H9 (cell line): ENCODE data around the gene SPEN. TPM values are rescaled to one million over a fixed set of nuclear protein-coding genes. Genes with fewer than 3 reads are reported as not detected.

Source experiments
- DNase-seq: peaks from one replicate; pipeline ENCODE4 v3.0.0-alpha.2; 2017
- H2AFZ ChIP-seq: one replicate; pipeline ENCODE4 v1.6.1; 2013; ENCODE audit warnings: mild to moderate bottlenecking, low read length, control low read depth, moderate library complexity
- H2AK5ac ChIP-seq: 2 replicates; pipeline ENCODE4 v1.6.1; 2013; ENCODE audit warnings: low read length, control low read depth, mixed read lengths; ENCODE audit not compliant: insufficient read length
- H2BK120ac ChIP-seq: one replicate; pipeline ENCODE4 v1.6.1; 2013; ENCODE audit warnings: low read depth, mild to moderate bottlenecking, low read length, control low read depth, inconsistent platforms; ENCODE audit not compliant: poor library complexity, severe bottlenecking
- H2BK12ac ChIP-seq: 2 replicates; pipeline ENCODE4 v1.6.1; 2013; ENCODE audit warnings: low read length, control low read depth, mixed read lengths, low read depth; ENCODE audit not compliant: insufficient read length
- H2BK15ac ChIP-seq: 2 replicates; pipeline ENCODE4 v1.6.1; 2013; ENCODE audit warnings: low read depth, low read length, control low read depth
- H2BK20ac ChIP-seq: one replicate; pipeline ENCODE4 v1.6.1; 2013; ENCODE audit warnings: low read depth, mild to moderate bottlenecking, low read length, control low read depth, inconsistent platforms; ENCODE audit not compliant: poor library complexity, severe bottlenecking
- H2BK5ac ChIP-seq: 2 replicates; pipeline ENCODE4 v1.6.1; 2013; ENCODE audit warnings: low read length, control low read depth, mixed read lengths; ENCODE audit not compliant: insufficient read length
- H3K14ac ChIP-seq: 2 replicates; pipeline ENCODE4 v1.6.1; 2013; ENCODE audit warnings: low read length, control low read depth; ENCODE audit not compliant: insufficient read depth
- H3K18ac ChIP-seq: 2 replicates; pipeline ENCODE4 v1.6.1; 2013; ENCODE audit warnings: low read depth, mild to moderate bottlenecking, mixed read lengths, low read length, control low read depth; ENCODE audit not compliant: insufficient read length
- H3K23ac ChIP-seq: 2 replicates; pipeline ENCODE4 v1.6.1; 2013; ENCODE audit warnings: low read length, control low read depth, mixed read lengths, low read depth; ENCODE audit not compliant: insufficient read length
- H3K23me2 ChIP-seq: 2 replicates; pipeline ENCODE4 v1.6.1; 2013; ENCODE audit warnings: low read depth, mild to moderate bottlenecking, mixed read lengths, low read length, control low read depth; ENCODE audit not compliant: insufficient read length, poor library complexity, severe bottlenecking
- H3K27ac ChIP-seq: 2 replicates; pipeline ENCODE4 v1.5.1; 2013; ENCODE audit warnings: low read length, control low read depth, mixed read lengths, low read depth; ENCODE audit not compliant: insufficient read length
- H3K27me3 ChIP-seq: 2 replicates; pipeline ENCODE4 v1.6.1; 2013; ENCODE audit warnings: low read length, control low read depth, inconsistent platforms; ENCODE audit not compliant: insufficient read depth
- H3K4ac ChIP-seq: 2 replicates; pipeline ENCODE4 v1.6.1; 2013; ENCODE audit warnings: low read depth, mild to moderate bottlenecking, control low read depth, inconsistent platforms, low read length, moderate library complexity
- H3K4me1 ChIP-seq: 2 replicates; pipeline ENCODE4 v1.6.1; 2013; ENCODE audit warnings: low read length, control low read depth, inconsistent platforms; ENCODE audit not compliant: insufficient read depth
- H3K4me2 ChIP-seq: 2 replicates; pipeline ENCODE4 v1.6.1; 2013; ENCODE audit warnings: low read length, control low read depth, mixed read lengths; ENCODE audit not compliant: insufficient read length, insufficient read depth
- H3K56ac ChIP-seq: 2 replicates; pipeline ENCODE4 v1.6.1; 2013; ENCODE audit warnings: low read depth, mild to moderate bottlenecking, mixed read lengths, low read length, control low read depth; ENCODE audit not compliant: insufficient read length
- H3K79me1 ChIP-seq: 2 replicates; pipeline ENCODE4 v1.6.1; 2013; ENCODE audit warnings: low read depth, mild to moderate bottlenecking, moderate library complexity, low read length, control low read depth, inconsistent platforms; ENCODE audit not compliant: insufficient read depth, poor library complexity, severe bottlenecking
- H3K79me2 ChIP-seq: 2 replicates; pipeline ENCODE4 v1.6.1; 2013; ENCODE audit warnings: low read length, control low read depth, inconsistent platforms; ENCODE audit not compliant: insufficient read depth
- H3K9ac ChIP-seq: 2 replicates; pipeline ENCODE4 v1.6.1; 2013; ENCODE audit warnings: low read length, control low read depth, mixed read lengths; ENCODE audit not compliant: insufficient read length; ENCODE audit errors: extremely low read depth
- H3K9me3 ChIP-seq: one replicate; pipeline ENCODE4 v1.6.1; 2013; ENCODE audit warnings: low read depth, low read length, inconsistent platforms; ENCODE audit not compliant: control insufficient read depth
- H3T11ph ChIP-seq: one replicate; pipeline ENCODE4 v1.6.1; 2013; ENCODE audit warnings: mild to moderate bottlenecking, low read length, control low read depth, inconsistent platforms
- H4K20me1 ChIP-seq: one replicate; pipeline ENCODE4 v1.6.1; 2013; ENCODE audit not compliant: control insufficient read depth, insufficient read length, insufficient read depth
- H4K5ac ChIP-seq: 2 replicates; pipeline ENCODE4 v1.6.1; 2013; ENCODE audit warnings: low read depth, mild to moderate bottlenecking, mixed read lengths, low read length, control low read depth; ENCODE audit not compliant: insufficient read length
- H4K8ac ChIP-seq: replicated peaks from 2 replicates; pipeline ENCODE4 v1.6.1; 2013; ENCODE audit warnings: low read length, control low read depth, mixed read lengths, low read depth; ENCODE audit not compliant: insufficient read length
- H4K91ac ChIP-seq: 2 replicates; pipeline ENCODE4 v1.6.1; 2013; ENCODE audit warnings: low read depth, mild to moderate bottlenecking, moderate library complexity, mixed read lengths, low read length, control low read depth; ENCODE audit not compliant: insufficient read length
- H3K27ac Mint-ChIP-seq, 3 experiments: 2 replicates in 2 of 3; 3 replicates in 1 of 3; pipeline ENCODE4 v1.8.0; 2020 to 2021; ENCODE audit warnings: mixed read lengths in 3 of 3, mild to moderate bottlenecking in 1 of 3, moderate library complexity in 1 of 3
- H3K27me3 Mint-ChIP-seq: 2 replicates; pipeline ENCODE4 v1.8.0; 2021; ENCODE audit warnings: low read depth, mild to moderate bottlenecking, moderate library complexity, mixed read lengths
- H3K36me3 Mint-ChIP-seq, 3 experiments: 2 replicates in 2 of 3; 3 replicates in 1 of 3; pipeline ENCODE4 v1.8.0; 2020 to 2021; ENCODE audit warnings: low read depth in 3 of 3, mixed read lengths in 3 of 3; ENCODE audit not compliant: insufficient read depth in 1 of 3
- H3K4me1 Mint-ChIP-seq, 2 experiments: 2 replicates each; pipeline ENCODE4 v1.8.0; 2020; ENCODE audit warnings: mixed read lengths in 2 of 2
- H3K4me3 Mint-ChIP-seq, 2 experiments: 2 replicates in 1 of 2; 3 replicates in 1 of 2; pipeline ENCODE4 v1.8.0; 2020 to 2021; ENCODE audit warnings: mild to moderate bottlenecking in 2 of 2, mixed read lengths in 2 of 2, moderate library complexity in 1 of 2
- H3K9me3 Mint-ChIP-seq, 2 experiments: 2 replicates in 1 of 2; 3 replicates in 1 of 2; pipeline ENCODE4 v1.8.0; 2020; ENCODE audit warnings: mild to moderate bottlenecking in 2 of 2, mixed read lengths in 2 of 2, moderate library complexity in 1 of 2
- WGBS: extraction: QIAGEN DNeasy Blood & Tissue Kit; methylation state at CpG from one replicate; pipeline ENCODE4 v1.1.7; 2013; ENCODE audit warnings: missing lambda C conversion rate, low lambda C conversion rate, mixed read lengths; ENCODE audit not compliant: insufficient read length; ENCODE audit errors: extremely low coverage; 5-methylcytosine and 5-hydroxymethylcytosine counted together
- total RNA-seq: library from RNA; stranded (reverse); gene quantifications from 2 replicates; pipeline ENCODE4 v1.2.1, GENCODE V29; 2021
- TF ChIP-seq, protein P1 (sequence below): fragments of 200-600 bp; sonication (generic); conservative IDR thresholded peaks from 3 replicates; pipeline ENCODE4 v1.8.0; 2021; ENCODE audit warnings: antibody characterized with exemption, mild to moderate bottlenecking

SPEN gene
- total RNA-seq, 1 experiment from 2014 or later: 59.6 TPM

DNA sequence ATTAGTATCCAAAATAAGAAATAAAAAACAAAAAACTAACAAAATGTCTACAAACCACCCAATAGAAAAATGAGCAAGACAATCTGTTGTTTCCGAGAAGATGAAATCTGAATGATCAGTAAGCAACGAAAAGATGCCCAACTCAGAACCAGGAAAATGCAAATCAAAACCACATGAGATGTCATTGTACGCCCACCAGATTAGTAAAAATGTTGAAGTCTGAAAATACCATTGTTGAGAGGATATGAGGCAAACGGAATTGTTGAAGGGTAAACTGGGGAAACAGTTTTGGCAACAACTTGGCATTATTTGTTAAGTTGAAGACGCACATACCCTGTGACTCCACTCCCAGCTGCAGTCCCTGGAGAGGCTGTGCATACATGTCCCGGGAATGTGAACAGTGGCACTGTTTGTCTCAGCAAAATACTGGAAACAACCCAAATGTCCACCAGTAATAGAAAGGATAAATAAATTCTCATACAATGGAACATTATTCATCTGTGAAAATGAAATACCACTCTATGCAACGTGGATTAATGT is 117.8 kb downstream of the SPEN start:
- Mint-ChIP-seq H3K9me3 (peaks cover 4 to 9% of the 10 kb centered on the region in 2 experiments; a peak in 4 of 5 replicates), H3K27me3 (peaks cover 25% of the 10 kb centered on the region), H3K27ac (no peak overlapping the region), H3K36me3 (peaks cover 14 to 23% (median 23%) of the 10 kb centered on the region in 3 experiments), H3K4me1 (peaks cover 15 to 16% of the 10 kb centered on the region in 2 experiments), H3K4me3 (no peak overlapping the region)
- no peak overlapping the region for H4K8ac ChIP-seq
- H4K5ac ChIP-seq: no peak overlapping the region
- no peak overlapping the region for H2BK15ac ChIP-seq
- H3K27ac ChIP-seq: no peak overlapping the region
- WGBS: no CpG with 5 or more reads among the region's 7 CpGs
- H3K79me1 ChIP-seq: no peaks in the 10 kb centered on the region
- H2BK20ac ChIP-seq: no peak overlapping the region
- no peaks in the 10 kb centered on the region for H3K27me3 ChIP-seq
- no peaks in the 10 kb centered on the region for H3K79me2 ChIP-seq
- no peak overlapping the region for H3K14ac ChIP-seq
- no peak overlapping the region for H3K9ac ChIP-seq
- no peak overlapping the region for H4K91ac ChIP-seq
- H2BK120ac ChIP-seq: no peak overlapping the region
- H3K4me2 ChIP-seq: no peak overlapping the region
- no peak for DNase-seq
- H4K20me1 ChIP-seq: no peaks in the 10 kb centered on the region
- no peaks in the 10 kb centered on the region for H3K4me1 ChIP-seq
- H3K18ac ChIP-seq: no peak overlapping the region
- no peak overlapping the region for H2AFZ ChIP-seq
- no peak overlapping the region for H3K4ac ChIP-seq
- TF ChIP-seq, protein P1, sequence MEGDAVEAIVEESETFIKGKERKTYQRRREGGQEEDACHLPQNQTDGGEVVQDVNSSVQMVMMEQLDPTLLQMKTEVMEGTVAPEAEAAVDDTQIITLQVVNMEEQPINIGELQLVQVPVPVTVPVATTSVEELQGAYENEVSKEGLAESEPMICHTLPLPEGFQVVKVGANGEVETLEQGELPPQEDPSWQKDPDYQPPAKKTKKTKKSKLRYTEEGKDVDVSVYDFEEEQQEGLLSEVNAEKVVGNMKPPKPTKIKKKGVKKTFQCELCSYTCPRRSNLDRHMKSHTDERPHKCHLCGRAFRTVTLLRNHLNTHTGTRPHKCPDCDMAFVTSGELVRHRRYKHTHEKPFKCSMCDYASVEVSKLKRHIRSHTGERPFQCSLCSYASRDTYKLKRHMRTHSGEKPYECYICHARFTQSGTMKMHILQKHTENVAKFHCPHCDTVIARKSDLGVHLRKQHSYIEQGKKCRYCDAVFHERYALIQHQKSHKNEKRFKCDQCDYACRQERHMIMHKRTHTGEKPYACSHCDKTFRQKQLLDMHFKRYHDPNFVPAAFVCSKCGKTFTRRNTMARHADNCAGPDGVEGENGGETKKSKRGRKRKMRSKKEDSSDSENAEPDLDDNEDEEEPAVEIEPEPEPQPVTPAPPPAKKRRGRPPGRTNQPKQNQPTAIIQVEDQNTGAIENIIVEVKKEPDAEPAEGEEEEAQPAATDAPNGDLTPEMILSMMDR: no peak
- H3K56ac ChIP-seq: no peak overlapping the region
- H2AK5ac ChIP-seq: no peak overlapping the region
- no peak overlapping the region for H2BK12ac ChIP-seq
- H3K23me2 ChIP-seq: no peaks in the 10 kb centered on the region
- no peak overlapping the region for H3T11ph ChIP-seq
- H2BK5ac ChIP-seq: no peak overlapping the region
- H3K23ac ChIP-seq: no peak overlapping the region
- H3K9me3 ChIP-seq: no peaks in the 10 kb centered on the region
